MCF 10A (cell line): ENCODE results near the gene BORA. TPM values are rescaled to one million over a fixed set of nuclear protein-coding genes. Genes with fewer than 3 reads are reported as not detected.

ENCODE experiments used
- BruUV-seq: library from RNA; stranded (reverse); fragments of 400-500 nt; replicated peaks from 2 replicates; lab custom pipeline; 2021; lab: Mats Ljungman, UMichigan
- CTCF ChIA-PET: fragments of 300-600 bp; sonication (Branson Sonifier 250); formaldehyde crosslinking; extraction: SDS; loops from one replicate; lab custom pipeline; 2021; ENCODE audit warnings: antibody characterized with exemption, inconsistent platforms; lab: Yijun Ruan, JAX
- POLR2A ChIA-PET: fragments of 300-600, 350-650 bp; sonication (Branson Sonifier 250); formaldehyde crosslinking; extraction: SDS; loops from one replicate; lab custom pipeline; 2020; ENCODE audit warnings: antibody characterized with exemption, inconsistent platforms; lab: Yijun Ruan, JAX
- DNase-seq: peaks from one replicate; pipeline ENCODE4 v3.0.0-alpha.2; 2018; ENCODE audit not compliant: unreplicated experiment
- H3K27ac Mint-ChIP-seq: one replicate; pipeline ENCODE4 v1.8.0; 2022; ENCODE audit warnings: mild to moderate bottlenecking, low read depth, mixed read lengths; ENCODE audit not compliant: unreplicated experiment
- H3K27me3 Mint-ChIP-seq: one replicate; pipeline ENCODE4 v1.8.0; 2022; ENCODE audit warnings: mixed read lengths; ENCODE audit not compliant: insufficient read depth, unreplicated experiment
- H3K36me3 Mint-ChIP-seq: one replicate; pipeline ENCODE4 v1.8.0; 2022; ENCODE audit warnings: mild to moderate bottlenecking, moderate library complexity, mixed read lengths; ENCODE audit not compliant: insufficient read depth, unreplicated experiment
- H3K4me1 Mint-ChIP-seq: one replicate; pipeline ENCODE4 v1.8.0; 2022; ENCODE audit warnings: mixed read lengths; ENCODE audit not compliant: insufficient read depth, unreplicated experiment
- H3K4me3 Mint-ChIP-seq: one replicate; pipeline ENCODE4 v1.8.0; 2022; ENCODE audit warnings: mild to moderate bottlenecking, moderate library complexity, mixed read lengths; ENCODE audit not compliant: unreplicated experiment
- H3K9me3 Mint-ChIP-seq: one replicate; pipeline ENCODE4 v1.8.0; 2022; ENCODE audit warnings: mixed read lengths; ENCODE audit not compliant: unreplicated experiment
- CTCF ChIP-seq: fragments of 200-600 bp; IDR thresholded peaks from one replicate; pipeline ENCODE4 v1.8.0; 2022; ENCODE audit warnings: antibody characterized with exemption, mild to moderate bottlenecking; ENCODE audit not compliant: unreplicated experiment
- intact Hi-C: fragments of 100-400 bp; cut with micrococcal nuclease; formaldehyde crosslinking; loops from 2 replicates; pipeline ENCODE4 v1.14.1; 2022
- total RNA-seq: library from RNA; stranded (reverse); gene quantifications from 2 replicates; pipeline ENCODE4 v1.2.3, GENCODE V29; 2022

The BORA gene
- total RNA-seq, 1 experiment from 2014 or later: 14.1 TPM

GRCh38 chr13:72686766-72687165 lies 41.0 kb upstream of the BORA start:
- H3K9me3 Mint-ChIP-seq: no peaks in the 10 kb centered on the region
- peaks cover 76% of the 10 kb centered on the region for H3K27me3 Mint-ChIP-seq
- H3K4me1 Mint-ChIP-seq: no peaks in the 10 kb centered on the region
- intact Hi-C loops: no loop called here
- no peak overlapping the region for H3K4me3 Mint-ChIP-seq
- no TSS peak for BruUV-seq
- no peak for TF ChIP-seq CTCF
- POLR2A ChIA-PET: no interaction called here
- no peak overlapping the region for H3K27ac Mint-ChIP-seq
- CTCF ChIA-PET: interaction anchor here (2.3 kb wide), 1 partner anchor 10 kb away, joined by 10 read pairs; no protein-coding TSS in a partner anchor
- H3K36me3 Mint-ChIP-seq: no peaks in the 10 kb centered on the region
- DNase-seq: no peak

GRCh38 chr13:72689181-72689696 lies 38.5 kb upstream of the BORA start:
- no peaks in the 10 kb centered on the region for H3K9me3 Mint-ChIP-seq
- no peaks in the 10 kb centered on the region for H3K36me3 Mint-ChIP-seq
- BruUV-seq: no TSS peak
- no peak for TF ChIP-seq CTCF
- CTCF ChIA-PET: interaction anchor here (1.7 to 2.3 kb wide), 2 partner anchors 8 to 10 kb away, joined by 5 to 10 read pairs; no protein-coding TSS in a partner anchor
- DNase-seq: no peak
- POLR2A ChIA-PET: no interaction called here
- no peak overlapping the region for H3K27ac Mint-ChIP-seq
- intact Hi-C loops: no loop called here
- H3K4me3 Mint-ChIP-seq: no peak overlapping the region
- peaks cover 55% of the 10 kb centered on the region for H3K27me3 Mint-ChIP-seq
- H3K4me1 Mint-ChIP-seq: no peaks in the 10 kb centered on the region

GRCh38 chr13:72692884-72693514 lies 34.7 kb upstream of the BORA start:
- Mint-ChIP-seq H3K27ac (no peak overlapping the region), H3K36me3 (no peaks in the 10 kb centered on the region), H3K4me3 (no peak overlapping the region), H3K27me3 (peaks cover 48% of the 10 kb centered on the region), H3K4me1 (no peaks in the 10 kb centered on the region), H3K9me3 (no peaks in the 10 kb centered on the region)
- no peak for DNase-seq
- intact Hi-C loops: no loop called here
- CTCF ChIA-PET: interaction anchor here (0.6 kb wide), 2 partner anchors 189 to 1734 kb away, joined by 3 read pairs; no protein-coding TSS in a partner anchor
- no peak for TF ChIP-seq CTCF
- no TSS peak for BruUV-seq
- POLR2A ChIA-PET: no interaction called here

- TF ChIP-seq CTCF: no peak
- ChIA-PET POLR2A (no interaction called here), CTCF (interaction anchor here (0.5 to 0.7 kb wide), 4 partner anchors 56 to 1373 kb away, joined by 3 to 5 read pairs (median 3); no protein-coding TSS in a partner anchor)
- no peaks in the 10 kb centered on the region for H3K9me3 Mint-ChIP-seq
- no peak overlapping the region for H3K4me3 Mint-ChIP-seq
- no peaks in the 10 kb centered on the region for H3K36me3 Mint-ChIP-seq
- H3K27me3 Mint-ChIP-seq: peaks cover 57% of the 10 kb centered on the region
- no peak for DNase-seq
- intact Hi-C loops: no loop called here
- H3K4me1 Mint-ChIP-seq: no peaks in the 10 kb centered on the region
- no TSS peak for BruUV-seq
- H3K27ac Mint-ChIP-seq: no peak overlapping the region
Measured at GRCh38 chr13:72693832-72694231, 33.9 kb upstream of the BORA start.
